GM21786 (cell line): ENCODE data around the gene BTD.
"Not testable (repeated sequence)": the region's sequence is repeated elsewhere in the genome, so short reads cannot be mapped to it uniquely, and the experiment has no call there.

ENCODE experiments used
- ATAC-seq: cut with Tn5 transposase; IDR thresholded peaks from one replicate; pipeline ENCODE4 v1.9.1; 2021; ENCODE audit not compliant: unreplicated experiment

Gene BTD

DNA sequence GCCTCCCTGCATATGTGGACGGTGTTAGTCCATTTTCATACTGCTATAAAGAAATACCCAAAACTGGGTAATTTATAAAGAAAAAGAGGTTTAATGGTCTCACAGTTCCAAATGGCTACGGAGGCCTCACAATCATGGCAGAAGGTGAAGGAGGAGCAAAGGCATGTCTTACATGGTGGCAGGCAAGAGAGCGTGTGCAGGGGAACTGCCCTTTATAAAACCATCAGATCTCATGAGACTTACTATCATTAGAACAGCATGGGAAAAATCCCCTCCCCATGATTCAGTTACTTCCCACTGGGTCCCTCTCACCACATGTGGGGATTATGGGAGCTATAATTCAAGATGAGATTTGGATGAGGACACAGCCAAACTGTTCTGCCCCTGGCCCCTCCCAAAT, 1.3 kb downstream of the BTD start:
- ATAC-seq, result not testable (repeated sequence)

DNA sequence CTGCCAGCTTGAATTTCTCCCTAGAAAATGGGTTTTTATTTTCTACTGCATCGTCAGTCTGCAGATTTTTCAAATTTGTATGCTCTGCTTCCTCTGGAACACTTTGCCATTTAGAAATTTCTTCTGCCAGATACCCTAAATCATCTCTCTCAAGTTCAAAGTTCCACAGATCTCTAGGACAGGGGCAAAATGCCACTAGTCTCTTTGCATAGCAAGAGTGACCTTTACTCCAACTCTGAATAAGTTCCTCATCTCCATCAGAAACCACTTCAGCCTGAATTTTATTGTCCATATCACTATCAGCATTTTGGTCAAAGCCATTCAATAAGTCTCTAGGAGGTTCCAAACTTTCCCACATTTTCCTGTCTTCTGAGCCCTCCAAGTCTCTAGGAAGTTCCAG, 3.0 kb downstream of the BTD start:
- not testable (repeated sequence) for ATAC-seq

DNA sequence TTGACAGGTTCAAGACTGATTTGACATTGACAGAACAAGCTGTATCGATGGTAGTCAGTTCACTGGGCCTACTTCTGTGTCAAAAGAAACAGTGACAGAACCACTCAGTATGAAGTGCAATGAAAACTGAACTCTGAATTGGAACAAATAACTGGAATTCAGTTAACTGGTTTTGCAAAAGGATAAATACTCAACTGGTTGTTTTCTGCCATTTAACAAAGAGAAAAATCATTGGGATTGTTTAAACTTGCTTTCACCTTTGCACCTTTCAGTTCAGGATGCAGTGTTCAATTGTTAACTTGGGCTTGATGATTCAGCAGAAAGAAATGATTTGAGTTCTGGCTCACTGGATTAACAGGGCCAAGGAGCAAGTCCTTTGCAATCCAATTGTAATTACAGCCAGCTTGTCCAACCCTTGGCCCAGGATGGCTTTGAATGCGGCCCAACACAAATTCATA, 4.9 kb downstream of the BTD start:
- no peak for ATAC-seq

DNA sequence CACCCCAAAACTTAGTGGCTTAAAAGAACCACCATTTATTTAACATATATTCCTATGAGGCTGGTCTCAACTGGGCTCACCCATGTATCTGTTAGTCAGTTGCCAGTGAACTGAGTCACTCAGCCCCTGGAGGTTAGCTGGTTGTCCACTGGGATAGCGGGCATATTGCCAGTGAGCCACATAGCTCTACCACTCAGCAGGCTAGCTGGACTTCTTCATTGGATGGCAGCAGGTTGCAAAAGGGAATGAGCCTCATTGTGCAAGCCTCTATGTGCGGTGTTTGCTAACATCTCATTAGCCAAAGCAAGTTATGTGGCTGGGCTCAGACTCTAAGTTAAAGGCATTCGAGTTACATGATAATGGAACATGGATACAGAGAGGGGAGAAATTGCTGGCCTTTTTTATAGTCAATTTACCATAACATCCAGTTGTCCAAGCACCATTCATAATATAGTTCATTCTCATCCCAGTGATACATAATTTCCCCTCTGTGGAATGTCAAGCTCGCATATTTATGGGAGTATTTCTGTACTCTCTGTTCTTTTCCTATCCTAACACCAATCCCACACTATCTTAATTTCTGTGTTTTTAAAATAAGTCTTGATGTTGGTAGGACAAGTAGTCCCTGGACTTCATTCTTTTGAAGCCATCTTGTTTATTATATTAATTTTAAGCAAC, 8.7 kb downstream of the BTD start:
- no peak for ATAC-seq

DNA sequence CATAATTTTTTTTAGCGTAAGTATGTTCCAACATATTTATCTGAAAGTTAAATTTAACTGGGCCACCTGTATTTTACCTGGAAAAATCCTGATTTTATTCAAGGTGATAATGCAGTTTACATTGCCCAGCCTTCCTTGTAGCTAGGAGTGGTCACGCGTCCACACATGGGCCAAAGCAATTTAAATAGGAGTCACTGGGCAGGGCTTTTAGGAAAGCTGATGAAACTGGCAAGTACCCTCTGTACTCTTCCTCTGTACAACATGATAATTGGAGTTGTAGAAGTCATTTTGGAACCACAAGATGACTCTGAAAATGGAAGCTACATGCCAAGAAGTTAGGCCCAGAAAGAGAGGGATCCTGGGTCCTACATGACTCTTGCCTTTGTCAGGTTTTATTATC, 9.5 kb downstream of the BTD start:
- no peak for ATAC-seq

DNA sequence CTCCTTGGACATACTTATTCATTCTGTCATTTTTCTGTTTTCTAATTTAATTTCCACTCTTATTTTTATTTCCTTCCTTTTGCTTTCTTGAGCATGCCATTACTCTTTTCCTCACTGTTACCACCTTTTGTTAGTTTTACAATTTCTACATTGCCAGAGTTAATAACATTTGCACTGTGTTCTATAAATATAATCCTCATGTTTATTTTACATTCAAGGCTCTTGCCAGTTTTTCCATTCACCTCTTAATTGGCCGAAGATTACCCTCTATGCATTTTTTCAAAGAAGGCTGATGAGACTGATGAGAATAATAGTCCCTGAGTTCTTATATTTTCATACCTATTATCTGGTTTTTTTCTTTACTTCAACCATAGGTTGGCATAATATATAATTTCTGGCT, 10.5 kb downstream of the BTD start:
- ATAC-seq, result no peak

DNA sequence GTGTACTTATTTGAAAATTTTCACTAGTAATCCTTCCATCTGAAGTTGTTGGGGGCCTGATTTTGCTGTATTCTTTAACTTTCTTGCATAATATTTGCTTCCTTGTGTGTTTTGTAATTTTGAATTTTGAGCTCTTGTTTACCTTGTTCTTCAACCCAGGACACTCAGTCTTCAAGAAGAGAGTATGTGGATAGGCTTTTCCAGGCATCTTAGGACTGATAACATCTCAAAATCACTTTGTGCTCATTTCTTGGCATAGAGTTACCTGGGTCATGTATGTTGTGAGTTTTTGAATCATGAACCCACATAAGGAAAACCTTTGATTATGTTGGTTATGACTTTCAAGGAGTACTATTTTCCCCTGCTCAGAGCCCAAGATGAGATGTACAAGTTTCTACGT, 13.4 kb downstream of the BTD start:
- no peak for ATAC-seq

DNA sequence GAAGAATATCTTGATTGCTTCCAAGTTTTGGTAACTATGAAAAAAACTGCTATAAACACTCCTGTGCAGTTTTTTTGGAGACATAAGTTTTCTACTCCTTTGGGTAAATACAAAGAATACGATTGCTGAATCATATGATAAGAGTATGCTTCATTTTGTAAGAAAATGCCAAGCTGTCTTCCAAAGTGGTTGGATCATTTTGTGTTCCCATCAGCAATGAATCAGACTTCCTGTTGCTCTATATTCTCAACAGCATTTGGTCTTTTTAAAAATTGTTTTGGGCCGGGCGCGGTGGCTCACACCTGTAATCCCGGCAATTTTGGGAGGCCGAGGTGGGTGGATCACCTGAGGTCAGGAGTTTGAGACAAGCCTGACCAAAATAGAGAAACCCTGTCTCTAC, 14.5 kb downstream of the BTD start:
- ATAC-seq, result no peak

DNA sequence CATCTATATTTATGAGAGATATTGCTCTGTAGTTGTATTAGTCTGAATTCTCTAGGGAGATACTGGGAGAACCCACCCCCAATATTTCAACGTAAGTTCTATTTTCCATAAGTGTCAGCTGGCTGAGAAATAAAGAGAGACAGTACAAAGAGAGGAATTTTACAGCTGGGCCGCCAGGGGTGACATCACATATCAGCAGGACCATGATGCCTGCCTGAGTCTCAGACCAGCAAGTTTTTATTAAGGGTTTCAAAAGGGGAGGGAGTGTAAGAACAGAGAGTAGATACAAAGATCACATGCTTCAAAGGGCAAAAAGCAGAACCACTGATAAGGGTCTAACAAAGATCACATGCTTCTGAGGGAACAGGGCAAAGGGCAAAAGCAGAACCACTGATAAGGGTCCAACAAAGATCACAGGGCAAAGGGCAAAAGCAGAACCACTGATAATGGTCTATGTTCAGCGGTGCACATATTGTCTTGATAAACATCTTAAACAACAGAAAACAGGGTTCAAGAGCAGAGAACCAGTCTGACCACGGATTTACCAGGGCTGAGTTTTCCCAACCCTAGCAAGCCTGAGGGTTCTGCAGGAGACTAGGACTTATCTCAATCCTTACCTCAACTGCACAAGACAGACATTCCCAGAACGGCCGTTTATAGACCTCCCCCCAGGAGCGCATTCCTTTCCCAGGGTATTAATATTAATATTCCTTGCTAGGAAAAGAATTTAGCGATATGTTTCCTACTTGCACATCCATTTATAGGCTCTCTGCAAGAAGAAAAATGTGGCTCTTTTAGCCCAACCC, 18.3 kb downstream of the BTD start:
- ATAC-seq, result not testable (repeated sequence)

DNA sequence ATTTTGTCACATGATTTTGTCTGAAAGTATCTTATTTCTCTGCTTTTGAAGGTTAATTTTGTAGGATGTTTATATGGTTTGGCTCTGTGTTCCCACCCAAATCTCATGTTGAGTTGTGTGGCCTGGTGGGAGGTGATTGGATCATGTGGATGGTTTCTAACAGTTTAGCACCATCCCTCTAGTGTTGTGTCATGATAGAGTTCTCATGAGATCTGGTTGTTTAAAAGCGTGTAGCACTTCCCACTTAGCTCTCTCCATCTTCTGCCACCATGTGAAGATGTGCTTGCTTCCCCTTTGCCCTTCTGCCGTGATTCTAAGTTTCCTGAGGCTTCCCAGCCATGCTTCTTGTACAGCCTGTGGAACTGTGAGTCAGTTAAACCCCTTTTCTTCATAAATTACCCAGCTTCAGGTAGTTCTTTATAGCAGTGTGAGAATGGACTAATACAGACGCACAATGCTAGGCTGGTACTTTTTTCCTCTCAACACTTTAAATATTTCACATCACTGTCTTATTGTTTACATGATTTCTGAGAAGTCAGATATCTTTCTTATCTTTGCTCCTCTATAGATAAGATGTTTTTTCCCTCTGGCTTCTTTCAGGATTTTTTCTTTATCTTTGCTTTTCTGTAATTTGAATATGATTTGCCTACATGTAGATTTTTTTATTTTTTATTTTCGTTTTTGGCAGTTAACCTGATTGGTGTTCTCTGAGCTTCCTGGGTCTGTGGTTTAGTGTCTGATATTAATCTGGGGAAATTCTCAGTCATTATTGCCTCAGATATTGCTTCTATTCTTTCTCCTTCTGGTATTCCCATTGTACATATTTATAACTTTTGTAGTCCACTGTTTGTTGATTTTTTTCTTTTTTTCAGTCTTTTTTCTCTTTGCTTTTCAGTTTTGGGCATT, 22.2 kb downstream of the BTD start:
- ATAC-seq, result no peak

DNA sequence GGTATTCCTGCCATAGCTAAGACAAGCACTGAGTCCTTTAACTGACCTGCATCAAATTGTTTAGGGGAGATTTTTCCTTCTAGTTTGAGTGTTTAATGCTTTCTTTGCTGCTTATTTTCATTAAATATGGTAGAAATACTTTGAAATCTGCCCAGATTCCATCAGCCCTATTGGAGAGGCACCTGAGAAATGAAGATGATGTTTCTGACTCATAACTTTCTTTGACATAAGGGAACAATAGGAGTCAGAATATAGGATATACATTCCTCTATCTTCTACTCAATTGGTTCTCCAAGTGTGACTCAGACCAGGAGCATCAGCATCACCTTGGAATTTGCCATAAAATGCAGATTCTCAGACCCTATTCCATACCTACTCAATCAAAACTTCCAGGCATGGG, 27.4 kb downstream of the BTD start:
- no peak for ATAC-seq

DNA sequence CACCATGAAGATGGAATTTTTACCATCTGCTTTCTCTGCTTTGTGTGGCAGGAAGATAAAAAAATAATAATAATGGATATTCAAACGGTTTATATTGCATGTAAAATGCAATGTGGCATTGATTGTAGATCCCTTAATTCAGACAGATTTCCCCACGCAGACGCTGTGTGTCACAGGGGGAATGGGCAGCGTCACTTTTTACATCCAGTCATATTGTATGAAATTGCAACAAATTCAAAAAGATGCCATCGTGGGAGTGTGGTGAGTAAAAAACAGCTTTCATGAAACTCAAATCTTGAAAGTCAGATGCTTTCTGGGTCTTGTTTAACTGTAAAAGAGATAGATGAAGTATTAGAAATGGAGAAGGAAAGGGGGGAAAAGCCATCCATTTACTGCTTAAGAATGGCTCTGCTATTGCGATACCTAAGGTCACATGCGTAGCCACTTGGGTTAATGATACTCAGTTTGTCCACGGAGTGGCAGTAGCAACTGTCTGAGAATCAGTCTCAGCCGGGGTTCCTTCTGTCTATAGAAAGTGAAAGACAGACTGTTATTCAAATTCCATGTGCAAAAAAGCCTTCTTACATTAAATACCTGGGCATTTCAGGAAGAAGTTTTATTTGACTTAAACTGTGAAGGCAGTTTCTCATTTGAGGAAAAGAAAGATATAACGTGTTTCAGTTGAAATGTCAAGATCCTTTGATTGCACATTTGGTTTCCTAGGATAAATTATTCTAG, 28.5 kb downstream of the BTD start:
- peak; percentile 97 for ATAC-seq

DNA sequence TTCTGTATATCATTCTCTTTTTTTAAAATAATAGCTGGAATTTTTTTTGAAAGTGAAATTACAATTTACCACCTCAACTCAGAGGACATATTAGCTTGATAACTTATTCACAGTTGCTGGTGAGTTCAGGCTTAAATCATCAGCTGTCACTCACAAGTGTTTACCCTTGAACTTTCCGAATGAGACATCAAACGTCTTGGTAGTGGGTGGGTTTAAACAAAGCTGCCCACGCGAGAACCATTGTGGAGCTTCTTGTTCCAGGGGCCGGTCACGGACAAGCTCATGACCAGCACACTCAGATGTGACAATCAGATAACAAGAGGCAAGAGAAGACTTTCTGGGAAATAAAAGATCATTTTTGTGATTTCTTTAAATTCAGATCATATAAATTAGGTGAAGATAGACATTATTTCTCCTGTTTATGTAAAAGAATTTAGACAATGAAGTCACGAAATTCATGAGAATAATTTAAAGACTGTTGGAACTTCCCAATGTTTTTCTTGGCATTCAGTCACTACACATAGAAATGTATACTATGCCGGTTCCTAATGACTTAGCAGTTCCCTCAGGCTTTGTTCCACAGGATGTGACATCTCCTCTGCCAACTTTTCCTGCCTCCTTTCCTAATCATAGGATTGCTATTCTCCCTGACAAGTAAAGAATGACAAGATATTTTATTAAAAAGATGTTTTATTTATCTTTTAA, 29.3 kb downstream of the BTD start:
- peak; percentile 29 for ATAC-seq

DNA sequence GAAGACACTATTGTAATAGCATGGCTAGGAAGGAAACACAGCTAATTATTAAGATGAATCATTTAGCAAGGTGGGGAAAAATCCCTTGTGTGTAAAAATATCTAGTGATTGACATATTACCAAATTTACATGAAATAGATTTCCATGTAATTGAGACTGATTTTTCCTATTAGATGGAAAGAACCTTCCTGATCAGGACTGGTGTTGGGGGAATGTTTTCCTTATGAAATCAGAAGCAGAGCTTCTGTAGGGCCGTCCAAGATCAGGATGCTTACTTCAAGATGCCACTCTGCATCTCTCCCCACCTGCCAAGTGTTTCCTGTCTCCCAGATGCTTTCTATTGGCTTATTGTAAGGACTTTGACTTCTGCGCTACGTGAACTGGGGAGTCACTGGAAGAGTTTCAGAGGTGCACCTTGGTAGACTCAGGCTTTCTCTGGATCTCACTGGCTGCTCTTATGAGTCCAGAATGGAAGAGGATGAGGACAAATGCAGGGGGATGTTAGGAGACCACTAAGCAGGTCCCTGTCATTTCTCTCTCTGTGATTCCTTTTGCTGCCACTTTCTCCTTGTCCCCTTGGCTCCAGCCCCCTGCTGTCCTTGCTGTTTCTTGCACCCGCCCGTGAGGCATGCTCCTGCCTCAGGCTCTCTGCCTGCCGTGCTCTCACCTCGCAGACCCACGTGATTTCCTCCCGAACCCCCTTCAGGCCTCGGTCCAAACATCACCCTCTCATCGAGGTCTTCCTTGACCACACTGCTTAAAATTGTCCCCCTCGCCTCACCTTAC, 30.1 kb downstream of the BTD start:
- no peak for ATAC-seq

DNA sequence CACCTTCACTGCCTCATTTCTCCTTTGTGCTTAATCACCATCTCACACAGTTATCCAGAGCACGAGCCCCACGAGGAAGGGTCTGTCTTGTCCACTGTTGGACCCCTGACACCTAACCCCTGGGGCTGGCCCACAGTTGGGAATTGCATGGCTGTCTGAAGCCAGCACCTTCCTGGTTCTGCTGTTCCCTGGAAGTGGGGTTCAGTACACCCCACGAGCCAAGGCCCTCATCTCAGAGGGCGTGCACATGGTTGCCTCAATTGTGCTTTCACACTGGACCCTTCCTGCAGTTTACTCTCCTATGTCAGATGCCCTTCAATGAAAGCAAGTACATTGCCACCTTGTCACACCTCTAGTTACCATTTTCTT, 30.7 kb downstream of the BTD start:
- ATAC-seq, result no peak

DNA sequence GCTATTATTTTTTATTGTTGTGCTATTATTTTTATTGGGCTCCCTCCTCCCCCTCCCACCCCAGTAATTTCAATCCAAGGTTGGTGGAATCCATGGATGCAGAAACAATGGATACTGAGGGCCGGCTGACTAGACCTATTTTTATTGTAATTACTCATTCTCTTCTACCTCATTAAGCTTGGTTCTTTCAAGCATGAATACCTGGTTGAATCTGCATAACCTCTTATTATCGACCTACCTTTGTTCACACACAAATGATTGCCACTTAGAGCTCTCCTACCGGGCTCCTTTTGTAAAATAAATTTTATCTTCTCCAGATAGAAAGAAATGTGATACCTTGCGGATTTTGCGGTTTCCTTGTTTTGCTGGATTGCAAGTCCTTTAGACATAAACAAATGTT, 31.6 kb downstream of the BTD start:
- no peak for ATAC-seq

DNA sequence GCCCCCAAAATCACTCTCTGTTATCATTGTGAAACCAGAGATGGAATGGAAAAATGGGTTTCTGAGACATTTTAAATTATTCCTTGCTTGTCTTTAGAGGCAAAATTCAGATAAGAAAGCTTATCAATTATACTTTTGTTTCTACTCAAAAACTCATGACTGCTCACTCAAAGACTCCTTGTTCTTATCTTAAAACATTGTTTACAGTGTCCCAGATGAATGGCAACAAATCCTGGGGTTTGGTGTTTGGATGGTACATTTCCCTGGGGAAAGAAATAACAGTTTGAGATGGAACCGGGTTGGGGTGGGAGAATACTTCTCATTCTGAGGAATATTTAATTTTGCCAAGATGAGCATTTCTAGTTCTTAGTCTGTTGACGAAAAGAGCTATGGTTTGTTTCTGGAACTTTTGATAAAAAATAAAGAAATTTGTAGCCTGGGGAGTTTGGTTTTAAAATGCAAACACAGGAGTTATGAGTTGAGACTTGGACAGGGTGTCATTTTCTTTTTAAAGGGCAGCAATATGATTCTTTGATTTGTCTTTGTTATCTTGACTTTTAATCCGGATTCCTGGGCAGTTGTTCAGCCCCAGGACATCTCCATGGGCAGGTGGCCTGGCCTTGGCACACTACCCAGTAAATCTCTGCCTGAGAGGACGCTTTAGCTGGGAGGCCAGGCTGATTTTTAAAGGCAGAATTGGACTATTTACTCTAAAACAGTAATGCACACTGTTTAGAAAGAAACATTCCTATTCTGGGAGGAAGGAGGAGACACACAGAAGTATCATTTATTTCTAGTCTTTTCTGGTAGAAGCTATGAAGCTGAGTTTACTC, 32.4 kb downstream of the BTD start:
- no peak for ATAC-seq

DNA sequence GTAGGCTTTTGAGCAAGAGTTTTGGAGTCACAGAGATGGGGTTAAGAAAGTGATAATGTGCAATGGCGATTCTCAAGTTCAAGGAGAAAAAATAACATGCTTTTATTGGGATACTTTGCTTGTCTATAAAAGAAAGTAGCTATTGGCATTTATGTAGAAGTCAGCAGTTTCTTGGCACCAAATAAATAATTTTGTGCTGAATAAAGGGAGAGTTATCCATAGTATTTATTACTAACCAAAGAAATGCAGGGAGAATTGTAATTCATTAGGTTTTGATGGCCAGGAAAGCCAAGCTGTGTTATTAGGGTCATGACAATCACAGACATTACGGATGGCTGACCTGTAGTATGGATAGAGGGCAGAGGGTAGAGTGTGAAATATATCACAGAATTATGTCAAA, 33.1 kb downstream of the BTD start:
- ATAC-seq, result no peak
